K562 (cell line): ENCODE data around the gene TRANK1. TPM values are rescaled to one million over a fixed set of nuclear protein-coding genes. Genes with fewer than 3 reads are reported as not detected.

Experiments
- ATAC-seq: fragments of 200-7000 bp; cut with Tn5 transposase; 3 replicates; pipeline ENCODE4 v1.9.1; 2020; ENCODE audit warnings: moderate library complexity
- BruUV-seq: library from RNA; stranded (reverse); fragments of 400-500 nt; replicated peaks from 2 replicates; lab custom pipeline; 2021; lab: Mats Ljungman, UMichigan
- CTCF ChIA-PET: fragments of 300-600 bp; formaldehyde crosslinking; extraction: SDS; loops from one replicate; lab custom pipeline; 2021; ENCODE audit warnings: low intra/inter-chr PET ratio; lab: Yijun Ruan, JAX
- POLR2A ChIA-PET: fragments of 300-600, 350-650 bp; sonication (Branson Sonifier 250); formaldehyde crosslinking; extraction: SDS; loops from one replicate; lab custom pipeline; 2021; ENCODE audit warnings: antibody characterized with exemption, inconsistent platforms; lab: Yijun Ruan, JAX
- DNase-seq, 4 experiments: peaks; one replicate each; pipeline versions ENCODE4 v3.0.0 to v3.0.0-alpha.2; 2011 to 2018; ENCODE audit warnings: low spot score in 3 of 4, mixed read lengths in 3 of 4; ENCODE audit errors: extremely low read depth in 1 of 4
- FAIRE-seq: peaks from 2 replicates; lab custom pipeline; 2011; peaks lifted over from hg19 to GRCh38; lab: Jason Lieb, UNC
- H2AFZ ChIP-seq: 2 replicates; pipeline ENCODE4 v1.6.0; 2011; ENCODE audit warnings: low read depth, low read length, control low read depth, inconsistent platforms
- H3K27ac ChIP-seq: fragments of 200-600 bp; 3 replicates; pipeline ENCODE4 v1.8.0; 2011; ENCODE audit warnings: low read depth, mild to moderate bottlenecking, control low read depth, inconsistent platforms, low read length, moderate library complexity, mixed read lengths; ENCODE audit errors: extremely low read depth
- H3K27me3 ChIP-seq, 2 experiments: fragments of 300-600 bp in 1 of 2; 2 replicates in 1 of 2; 3 replicates in 1 of 2; pipeline versions ENCODE4 v1.6.0 to v1.8.0; 2011; ENCODE audit warnings: inconsistent platforms in 2 of 2, low read length in 2 of 2, mild to moderate bottlenecking in 1 of 2, mixed read lengths in 1 of 2, moderate library complexity in 1 of 2; ENCODE audit not compliant: control insufficient read depth in 2 of 2, insufficient read depth in 2 of 2
- H3K36me3 ChIP-seq: fragments of 300-600 bp; 3 replicates; pipeline ENCODE4 v1.8.0; 2011; ENCODE audit warnings: mild to moderate bottlenecking, low read length, inconsistent platforms; ENCODE audit not compliant: control insufficient read depth, insufficient read depth
- H3K4me1 ChIP-seq, 2 experiments: fragments of 200-600 bp in 1 of 2; replicated peaks in 1 of 2; 2 replicates in 1 of 2; 3 replicates in 1 of 2; pipeline versions ENCODE4 v1.5.1 to v1.8.0; 2011; ENCODE audit warnings: inconsistent platforms in 2 of 2, low read length in 2 of 2, mild to moderate bottlenecking in 1 of 2, mixed read lengths in 1 of 2, moderate library complexity in 1 of 2; ENCODE audit not compliant: control insufficient read depth in 2 of 2, insufficient read depth in 2 of 2
- H3K4me2 ChIP-seq: 2 replicates; pipeline ENCODE4 v1.6.1; 2011; ENCODE audit warnings: low read length, control low read depth, inconsistent platforms, mixed read lengths; ENCODE audit not compliant: insufficient read depth
- H3K4me3 ChIP-seq: fragments of 200-600 bp; sonication (generic), shearing (Covaris generic); 2 replicates; pipeline ENCODE4 v1.5.1; 2016; ENCODE audit warnings: control low read depth, inconsistent platforms
- H3K79me2 ChIP-seq: fragments of 200-600 bp; 3 replicates; pipeline ENCODE4 v1.8.0; 2011; ENCODE audit warnings: low read length, inconsistent platforms; ENCODE audit not compliant: control insufficient read depth, insufficient read depth
- H3K9ac ChIP-seq, 2 experiments: 2 replicates each; pipeline versions ENCODE4 v1.6.0 to v1.6.1; 2011; ENCODE audit warnings: low read depth in 2 of 2, low read length in 2 of 2, control low read depth in 1 of 2, inconsistent platforms in 1 of 2, mild to moderate bottlenecking in 1 of 2, mixed read lengths in 1 of 2; ENCODE audit not compliant: insufficient read depth in 1 of 2
- H3K9me1 ChIP-seq: one replicate; pipeline ENCODE4 v1.6.0; 2011; ENCODE audit warnings: inconsistent platforms, mild to moderate bottlenecking, low read length, moderate library complexity; ENCODE audit not compliant: control insufficient read depth, insufficient read depth
- H3K9me3 ChIP-seq: replicated peaks from 2 replicates; pipeline ENCODE4 v1.5.1; 2011; ENCODE audit warnings: low read depth, low read length, inconsistent platforms; ENCODE audit not compliant: control insufficient read depth, insufficient read depth
- H4K20me1 ChIP-seq: replicated peaks from 2 replicates; pipeline ENCODE4 v1.6.1; 2011; ENCODE audit warnings: low read length, inconsistent platforms, mixed read lengths; ENCODE audit not compliant: control insufficient read depth, insufficient read depth
- ARID1B ChIP-seq: fragments of 450-650 bp; IDR thresholded peaks from 2 replicates; pipeline ENCODE4 v1.6.1; 2016; ENCODE audit warnings: antibody characterized with exemption, mild to moderate bottlenecking, inconsistent platforms
- DPF2 ChIP-seq: fragments of 450-650 bp; IDR thresholded peaks from 2 replicates; pipeline ENCODE4 v1.6.1; 2016
- FOXA3 ChIP-seq, 2 experiments: fragments of 450-650 bp in 1 of 2; sonication (generic) in 1 of 2; formaldehyde crosslinking; IDR thresholded peaks in 1 of 2; conservative IDR thresholded peaks in 1 of 2; 2 replicates each; pipeline versions ENCODE4 v1.4.0 to v1.8.0; 2020 to 2022; ENCODE audit warnings: mild to moderate bottlenecking in 2 of 2, missing genetic modification reagents in 1 of 2
- GTF2E2 ChIP-seq: fragments of 200-800 bp; sonication (Bioruptor generic); IDR thresholded peaks from 2 replicates; pipeline ENCODE4 v1.6.1; 2016; ENCODE audit warnings: missing genetic modification characterization, missing compliant biosample characterization
- MTA2 ChIP-seq: fragments of 450-650 bp; IDR thresholded peaks from 2 replicates; pipeline ENCODE4 v1.6.1; 2016; ENCODE audit warnings: low read depth
- NCOA6 ChIP-seq: fragments of 450-650 bp; IDR thresholded peaks from 2 replicates; pipeline ENCODE4 v1.6.1; 2017; ENCODE audit warnings: mild to moderate bottlenecking
- NFE2 ChIP-seq: IDR thresholded peaks from 2 replicates; pipeline ENCODE4 v1.6.1; 2014; ENCODE audit warnings: antibody characterized with exemption, low read depth
- RFX1 ChIP-seq: fragments of 450-650 bp; IDR thresholded peaks from 2 replicates; pipeline ENCODE4 v1.6.1; 2016; ENCODE audit warnings: mild to moderate bottlenecking, moderate library complexity
- SMARCA4 ChIP-seq: fragments of 450-650 bp; IDR thresholded peaks from 2 replicates; pipeline ENCODE4 v1.6.1; 2016
- SREBF1 ChIP-seq: fragments of 150-350 bp; IDR thresholded peaks from 2 replicates; pipeline ENCODE4 v1.6.1; 2014; ENCODE audit warnings: antibody characterized with exemption, low read depth, low read length, borderline replicate concordance
- YY1 ChIP-seq, 3 experiments: IDR thresholded peaks; 2 replicates each; pipeline ENCODE4 v1.6.1; 2011; ENCODE audit warnings: low read length in 2 of 3, mild to moderate bottlenecking in 2 of 3, moderate library complexity in 2 of 3, borderline replicate concordance in 1 of 3, control low read depth in 1 of 3, low read depth in 1 of 3; ENCODE audit not compliant: insufficient read depth in 3 of 3, insufficient replicate concordance in 2 of 3, control insufficient read depth in 1 of 3, insufficient read length in 1 of 3; ENCODE audit errors: extremely low read depth in 1 of 3
- ZNF316 ChIP-seq: fragments of 450-650 bp; IDR thresholded peaks from 2 replicates; pipeline ENCODE4 v1.6.1; 2016
- WGBS: fragments of 100-300 bp; shearing (Covaris generic); methylation state at CpG from one replicate; pipeline ENCODE4 v1.1.6; 2016; ENCODE audit warnings: low coverage, mixed read lengths; ENCODE audit not compliant: insufficient coverage; ENCODE audit errors: missing lambda C conversion rate; 5-methylcytosine and 5-hydroxymethylcytosine counted together
- in situ Hi-C: fragments of 300-500 bp; cut with MboI; formaldehyde crosslinking; loops from 4 replicates; pipeline ENCODE4 v1.15.0; 2018; ENCODE audit warnings: inconsistent platforms, mixed read lengths
- intact Hi-C: fragments of 100-400 bp; cut with micrococcal nuclease; formaldehyde crosslinking; loops from 2 replicates; pipeline ENCODE4 v1.14.2; 2022
- polyA plus RNA-seq, 8 experiments: library from polyadenylated mRNA; depleted of rRNA in 4 of 8; stranded (reverse) in 5 of 8; unstranded in 3 of 8; fragments of >200 nt; fragmentation: Nextera tagmentation in 2 of 8; fragmentation: Illumina TruSeq in 1 of 8; extraction: Ambion mirVana in 2 of 8; extraction: Trizol in 1 of 8; gene quantifications; 2 replicates each; pipeline versions ENCODE4 v1.2.1 to v1.2.3, GENCODE V29; 2011 to 2014; ENCODE audit warnings: inconsistent platforms in 1 of 8, missing spikeins in 1 of 8
- total RNA-seq, 7 experiments: library from RNA; depleted of rRNA in 6 of 7; stranded (reverse); fragments of >200 nt in 6 of 7; fragmentation: Illumina TruSeq in 2 of 7; extraction: Trizol in 2 of 7; gene quantifications; 2 replicates each; pipeline versions ENCODE4 v1.2.1 to v1.2.3, GENCODE V29; 2011 to 2021; ENCODE audit warnings: low replicate concordance in 1 of 7
- TF ChIP-seq, protein P1 (sequence below): fragments of 250-450 bp; sonication (Bioruptor Pico); IDR thresholded peaks from 2 replicates; pipeline ENCODE4 v1.4.0; 2020; ENCODE audit warnings: mild to moderate bottlenecking
- TF ChIP-seq, protein P2 (sequence below): fragments of 250-450 bp; sonication (Bioruptor Pico); IDR thresholded peaks from 2 replicates; pipeline ENCODE4 v1.8.0; 2022; ENCODE audit warnings: inconsistent platforms, mild to moderate bottlenecking, moderate library complexity, borderline replicate concordance

Gene TRANK1
- total and polyA plus RNA-seq, 9 of the 15 experiments (the other 6 are each of a cell fraction or from before 2014, with no cell fraction given): 0.41 to 5.3 (median 2.1) TPM

DNA sequence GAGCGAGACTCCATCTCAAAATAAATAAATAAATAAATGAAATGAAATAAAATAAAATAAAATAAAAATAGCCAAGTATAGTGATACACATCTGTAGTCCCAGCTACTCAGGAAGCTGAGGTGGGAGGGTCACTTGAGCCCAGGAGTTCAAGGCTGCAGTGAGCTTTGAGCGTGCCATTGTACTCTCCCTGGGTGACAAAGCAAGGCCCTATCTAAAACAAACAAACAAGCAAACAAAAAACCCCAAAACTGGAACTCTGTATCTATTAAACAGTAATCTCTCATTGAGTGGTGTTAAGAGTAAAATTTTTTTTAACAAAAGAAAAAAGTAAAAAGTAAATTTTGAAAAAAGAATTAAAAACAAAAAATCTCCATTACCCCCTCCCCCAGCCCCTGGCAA lies 27.3 kb upstream of the TRANK1 start:
- ATAC-seq (no peak), DNase-seq (no peak), FAIRE-seq (no peak)
- ChIA-PET CTCF (no interaction called here), POLR2A (interaction anchor here (1.1 to 4.9 kb wide), 2 partner anchors 20 to 40 kb away, joined by 3 to 29 read pairs; partner anchors contain the start of genes EPM2AIP1 and MLH1)
- in situ Hi-C loops: no loop called here
- Histone ChIP-seq H3K9me1 (no peaks in the 10 kb centered on the region), H3K79me2 (no peaks in the 10 kb centered on the region), H3K36me3 (no peaks in the 10 kb centered on the region; the same call in 2 of the 3 replicates), H3K9me3 (no peaks in the 10 kb centered on the region), H3K4me1 (peaks cover 28 to 44% of the 10 kb centered on the region in 2 experiments), H2AFZ (peak overlapping the region; percentile 30; the same call in 1 of the 2 replicates), H3K4me3 (no peak overlapping the region), H3K27ac (peak overlapping the region; percentile 1; the same call in 2 of the 3 replicates), H3K27me3 (no peaks in the 10 kb centered on the region), H3K4me2 (no peak overlapping the region), H4K20me1 (no peaks in the 10 kb centered on the region), H3K9ac (peak overlapping the region in 1 of 2 experiments; percentile 30; a peak in 1 of 4 replicates)
- no TSS peak for BruUV-seq
- intact Hi-C loops: no loop called here
- peak; percentile 57 for TF ChIP-seq ARID1B
- peak in 1 of 2 experiments; percentile 36; a peak in 1 of 4 replicates for TF ChIP-seq FOXA3 (CRISPR knock-in tag; conservative IDR thresholded peaks at IDR 0.05 in 1 of 2, IDR thresholded peaks at IDR 0.05 in 1 of 2)
- TF ChIP-seq GTF2E2: no peak
- no peak for TF ChIP-seq SREBF1
- TF ChIP-seq DPF2: peak; percentile 50; the same call in 1 of the 2 replicates
- 0 out of 2 replicates have a peak, but pooled peaks have one; percentile 33 for TF ChIP-seq SMARCA4
- TF ChIP-seq RFX1: 0 out of 2 replicates have a peak, but pooled peaks have one; percentile 9
- TF ChIP-seq MTA2: no peak
- TF ChIP-seq, protein P1, sequence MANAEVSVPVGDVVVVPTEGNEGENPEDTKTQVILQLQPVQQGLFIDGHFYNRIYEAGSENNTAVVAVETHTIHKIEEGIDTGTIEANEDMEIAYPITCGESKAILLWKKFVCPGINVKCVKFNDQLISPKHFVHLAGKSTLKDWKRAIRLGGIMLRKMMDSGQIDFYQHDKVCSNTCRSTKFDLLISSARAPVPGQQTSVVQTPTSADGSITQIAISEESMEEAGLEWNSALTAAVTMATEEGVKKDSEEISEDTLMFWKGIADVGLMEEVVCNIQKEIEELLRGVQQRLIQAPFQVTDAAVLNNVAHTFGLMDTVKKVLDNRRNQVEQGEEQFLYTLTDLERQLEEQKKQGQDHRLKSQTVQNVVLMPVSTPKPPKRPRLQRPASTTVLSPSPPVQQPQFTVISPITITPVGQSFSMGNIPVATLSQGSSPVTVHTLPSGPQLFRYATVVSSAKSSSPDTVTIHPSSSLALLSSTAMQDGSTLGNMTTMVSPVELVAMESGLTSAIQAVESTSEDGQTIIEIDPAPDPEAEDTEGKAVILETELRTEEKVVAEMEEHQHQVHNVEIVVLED (CRISPR knock-in tag): no peak
- TF ChIP-seq, protein P2, sequence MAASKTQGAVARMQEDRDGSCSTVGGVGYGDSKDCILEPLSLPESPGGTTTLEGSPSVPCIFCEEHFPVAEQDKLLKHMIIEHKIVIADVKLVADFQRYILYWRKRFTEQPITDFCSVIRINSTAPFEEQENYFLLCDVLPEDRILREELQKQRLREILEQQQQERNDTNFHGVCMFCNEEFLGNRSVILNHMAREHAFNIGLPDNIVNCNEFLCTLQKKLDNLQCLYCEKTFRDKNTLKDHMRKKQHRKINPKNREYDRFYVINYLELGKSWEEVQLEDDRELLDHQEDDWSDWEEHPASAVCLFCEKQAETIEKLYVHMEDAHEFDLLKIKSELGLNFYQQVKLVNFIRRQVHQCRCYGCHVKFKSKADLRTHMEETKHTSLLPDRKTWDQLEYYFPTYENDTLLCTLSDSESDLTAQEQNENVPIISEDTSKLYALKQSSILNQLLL (CRISPR knock-in tag): no peak
- TF ChIP-seq ZNF316: 0 out of 2 replicates have a peak, but pooled peaks have one; percentile 2
- no peak for TF ChIP-seq NCOA6
- peak in 1 of 3 experiments; percentile 10 for TF ChIP-seq YY1 (IDR thresholded peaks at IDR 0.05; ENCODE audit: borderline replicate concordance in 1 of 3, control insufficient read depth in 1 of 3, extremely low read depth in 1 of 3, insufficient read depth in 3 of 3, insufficient read length in 1 of 3, insufficient replicate concordance in 2 of 3, low read depth in 1 of 3, low read length in 2 of 3)
- 0 out of 2 replicates have a peak, but pooled peaks have one; percentile 14 for TF ChIP-seq NFE2
- WGBS: 58% methylated on average over 2 of the region's 2 CpGs
